GM12874 (cell line): ENCODE measurements around the gene STT3A.

ENCODE experiments used
- TF ChIP-seq, protein P1 (sequence below): IDR thresholded peaks from 2 replicates; pipeline ENCODE4 v1.5.1; 2011; ENCODE audit warnings: low read depth, mild to moderate bottlenecking, control low read depth, low read length, moderate library complexity; ENCODE audit not compliant: insufficient read depth

The STT3A gene

DNA sequence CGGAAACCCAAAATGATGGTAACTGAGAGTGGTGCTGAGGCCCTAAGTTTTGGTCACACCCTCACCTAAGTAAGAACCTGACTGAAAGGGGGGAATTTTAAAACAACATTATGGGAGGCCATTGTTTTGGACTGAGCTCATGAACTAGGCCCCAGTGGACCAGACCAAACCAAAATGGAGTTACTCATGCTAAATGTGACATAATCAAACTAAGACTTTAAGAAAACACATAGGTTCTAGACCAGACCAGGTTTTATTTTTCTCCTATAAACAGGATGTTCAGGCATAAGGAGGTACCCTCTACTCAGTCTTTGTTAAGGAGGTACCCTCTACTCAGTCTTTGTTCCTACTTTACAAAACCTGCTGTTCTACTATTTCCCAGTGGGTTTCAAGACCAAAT lies 30.7 kb upstream of the STT3A start:
- TF ChIP-seq, protein P1, sequence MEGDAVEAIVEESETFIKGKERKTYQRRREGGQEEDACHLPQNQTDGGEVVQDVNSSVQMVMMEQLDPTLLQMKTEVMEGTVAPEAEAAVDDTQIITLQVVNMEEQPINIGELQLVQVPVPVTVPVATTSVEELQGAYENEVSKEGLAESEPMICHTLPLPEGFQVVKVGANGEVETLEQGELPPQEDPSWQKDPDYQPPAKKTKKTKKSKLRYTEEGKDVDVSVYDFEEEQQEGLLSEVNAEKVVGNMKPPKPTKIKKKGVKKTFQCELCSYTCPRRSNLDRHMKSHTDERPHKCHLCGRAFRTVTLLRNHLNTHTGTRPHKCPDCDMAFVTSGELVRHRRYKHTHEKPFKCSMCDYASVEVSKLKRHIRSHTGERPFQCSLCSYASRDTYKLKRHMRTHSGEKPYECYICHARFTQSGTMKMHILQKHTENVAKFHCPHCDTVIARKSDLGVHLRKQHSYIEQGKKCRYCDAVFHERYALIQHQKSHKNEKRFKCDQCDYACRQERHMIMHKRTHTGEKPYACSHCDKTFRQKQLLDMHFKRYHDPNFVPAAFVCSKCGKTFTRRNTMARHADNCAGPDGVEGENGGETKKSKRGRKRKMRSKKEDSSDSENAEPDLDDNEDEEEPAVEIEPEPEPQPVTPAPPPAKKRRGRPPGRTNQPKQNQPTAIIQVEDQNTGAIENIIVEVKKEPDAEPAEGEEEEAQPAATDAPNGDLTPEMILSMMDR: no peak

DNA sequence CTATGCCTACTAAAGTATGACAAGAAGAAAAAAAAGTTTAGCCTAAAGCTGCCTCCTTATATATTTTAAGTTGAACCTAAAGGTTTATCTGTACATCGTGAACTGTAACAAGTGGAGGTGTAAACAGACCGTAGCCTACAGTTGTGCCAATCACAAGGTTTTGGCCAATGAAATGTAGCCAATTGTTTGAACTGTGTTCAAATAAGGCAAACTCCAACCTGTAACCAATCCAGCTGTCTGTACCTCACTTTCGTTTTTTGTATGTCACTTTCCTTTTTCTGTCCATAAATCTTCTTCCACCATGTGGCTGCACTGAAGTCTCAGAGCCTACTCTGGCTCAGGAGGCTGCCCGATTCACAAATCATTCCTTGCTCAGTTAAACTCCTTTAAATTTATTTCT lies 30.2 kb upstream of the STT3A start:
- TF ChIP-seq, protein P1: no peak

DNA sequence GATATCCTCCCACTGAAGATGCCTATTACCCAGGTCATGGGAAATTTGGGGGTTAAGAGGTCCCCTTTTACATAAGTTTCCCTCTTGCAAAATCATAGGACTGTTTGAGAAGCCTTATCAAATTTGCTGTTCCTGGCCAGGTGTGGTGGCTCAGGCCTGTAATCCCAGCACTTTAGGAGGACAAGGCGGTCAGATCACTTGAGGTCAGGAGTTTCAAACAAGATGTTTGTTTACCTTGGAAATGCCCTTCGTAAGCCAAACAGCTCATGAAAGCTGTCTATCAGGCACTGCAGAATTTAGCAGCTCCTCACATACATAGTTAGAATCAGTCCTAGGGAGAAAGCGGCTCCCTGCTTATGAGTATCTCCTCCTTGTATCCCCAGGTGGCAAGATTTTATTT lies 28.3 kb upstream of the STT3A start:
- TF ChIP-seq, protein P1: no peak

GRCh38 chr11:125566235-125566634 lies 26.4 kb upstream of the STT3A start:
- TF ChIP-seq, protein P1: no peak

- TF ChIP-seq, protein P1: peak; percentile 76
Measured at GRCh38 chr11:125568970-125569914, 23.4 kb upstream of the STT3A start, which contains the start of gene EI24. TSS of gene EI24 (plus strand) at chr11:125569477. CDS start at chr11:125572528, 3,051 bp downstream.

DNA sequence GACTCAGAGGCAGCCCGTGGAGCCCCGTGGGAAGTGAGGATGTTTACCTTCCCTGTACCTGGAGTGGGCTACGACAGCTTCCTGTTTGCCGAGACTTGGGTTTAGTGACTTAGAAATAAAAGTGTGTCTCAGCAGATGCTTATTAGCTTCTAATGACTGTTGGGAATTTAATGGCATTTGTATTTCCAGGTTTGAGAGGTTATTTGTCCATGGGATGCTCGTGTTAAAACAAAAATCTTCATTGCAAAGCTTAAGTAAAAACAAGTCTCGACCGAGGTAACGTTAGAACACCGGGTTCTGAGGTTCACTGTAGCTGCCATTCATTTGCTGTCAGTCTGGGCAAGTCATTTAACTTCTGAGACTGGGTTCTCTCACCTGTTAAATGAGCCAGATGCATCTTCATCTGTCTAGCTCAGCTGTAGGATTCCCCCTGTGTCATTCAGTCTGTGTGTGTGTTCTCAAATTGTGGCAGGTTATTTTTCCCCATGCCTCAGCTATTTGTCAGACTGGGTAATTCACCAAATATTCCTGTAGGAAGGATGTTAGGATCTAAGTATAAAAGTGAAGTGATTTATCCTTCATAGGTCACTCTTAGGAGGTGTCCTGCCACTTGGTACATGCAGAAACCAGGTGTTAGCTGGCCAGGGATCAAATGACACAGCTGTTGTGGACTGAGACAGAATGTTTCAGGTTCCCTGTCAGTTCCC lies 22.6 kb upstream of the STT3A start:
- TF ChIP-seq, protein P1: no peak

DNA sequence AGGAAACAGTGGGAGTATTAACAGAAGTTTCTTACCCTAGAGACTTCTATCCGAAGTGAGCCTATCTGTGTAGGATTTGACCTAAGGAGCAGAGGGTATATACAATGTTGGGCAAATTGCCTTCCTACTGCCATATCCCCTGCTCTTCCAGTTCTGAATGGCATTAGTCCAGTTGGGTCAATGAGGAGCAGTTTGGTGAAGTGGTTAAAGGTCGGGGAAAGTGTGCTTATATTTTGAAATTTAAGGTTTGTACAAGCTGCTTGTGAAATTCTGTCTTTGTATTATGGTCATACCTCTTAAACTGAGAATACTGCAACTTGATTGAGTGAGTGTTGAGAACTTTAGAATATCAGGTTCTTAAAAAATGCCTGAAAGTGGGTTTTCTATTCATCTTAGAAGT lies 21.7 kb upstream of the STT3A start:
- TF ChIP-seq, protein P1: no peak
